Heart left ventricle (tissue), 16 donors: Measurements from ENCODE around the gene DRGX. TPM values are rescaled to one million over a fixed set of nuclear protein-coding genes. Genes with fewer than 3 reads are reported as not detected.

Experiments used
- ATAC-seq, 4 donors: fragments of 200-7000 bp; cut with Tn5 transposase; one replicate each; pipeline ENCODE4 v1.9.1; 2020 to 2022; ENCODE audit warnings: moderate library complexity in 4 of 4, mild to moderate bottlenecking in 3 of 4, moderate number of reproducible peaks in 1 of 4
- DNase-seq, 5 donors: peaks; one replicate each; pipeline ENCODE4 v3.0.0-alpha.2; 2020
- H3K27ac ChIP-seq, 12 donors: fragments of 200-600 bp; sonication (generic) in 4 of 12; one replicate each; pipeline versions ENCODE4 v1.5.0 to v1.8.0; 2016 to 2022; ENCODE audit warnings: mild to moderate bottlenecking in 2 of 12
- H3K27me3 ChIP-seq, 9 donors: fragments of 200-600 bp; sonication (generic) in 2 of 9; one replicate each; pipeline versions ENCODE4 v1.5.1 to v1.8.0; 2016 to 2022; ENCODE audit warnings: mild to moderate bottlenecking in 3 of 9
- H3K36me3 ChIP-seq, 9 donors: fragments of 200-600 bp; sonication (generic) in 2 of 9; one replicate each; pipeline versions ENCODE4 v1.5.0 to v1.8.0; 2018 to 2022; ENCODE audit warnings: mild to moderate bottlenecking in 2 of 9
- H3K4me1 ChIP-seq, 12 donors: fragments of 200-600 bp; sonication (generic) in 4 of 12; one replicate each; pipeline versions ENCODE4 v1.5.0 to v1.8.0; 2016 to 2022; ENCODE audit warnings: mild to moderate bottlenecking in 3 of 12
- H3K4me3 ChIP-seq, 12 donors: fragments of 200-600 bp; sonication (generic) in 4 of 12; one replicate each; pipeline versions ENCODE4 v1.5.0 to v1.8.0; 2017 to 2022; ENCODE audit warnings: mild to moderate bottlenecking in 9 of 12, moderate library complexity in 4 of 12
- H3K9me3 ChIP-seq, 12 donors: fragments of 200-600 bp; sonication (generic) in 4 of 12; one replicate each; pipeline versions ENCODE4 v1.5.0 to v1.8.0; 2016 to 2022; ENCODE audit warnings: mild to moderate bottlenecking in 1 of 12
- CTCF ChIP-seq, 12 donors: fragments of 200-600 bp; sonication (generic) in 4 of 12; IDR thresholded peaks; one replicate each; pipeline versions ENCODE4 v1.5.0 to v1.8.0; 2018 to 2022; ENCODE audit warnings: antibody characterized with exemption in 12 of 12, mild to moderate bottlenecking in 5 of 12
- POLR2A ChIP-seq, 2 donors: fragments of 450-650 bp; IDR thresholded peaks; one replicate each; pipeline ENCODE4 v1.6.1; 2017; ENCODE audit warnings: antibody characterized with exemption in 2 of 2, mild to moderate bottlenecking in 2 of 2, moderate library complexity in 2 of 2
- WGBS, 4 donors: extraction: QIAGEN DNeasy Blood & Tissue Kit in 2 of 4; methylation state at CpG; one replicate each; pipeline versions ENCODE4 v1.1.5 to v1.1.7; 2013 to 2018; 5-methylcytosine and 5-hydroxymethylcytosine counted together
- intact Hi-C, 10 donors: fragments of 100-400 bp; cut with DNase I; formaldehyde crosslinking; loops; one replicate each; pipeline versions ENCODE4 v1.11.1 to v1.14.2; 2022
- polyA plus RNA-seq, 2 donors: library from polyadenylated mRNA; stranded (reverse); fragments of 200-250 nt; gene quantifications; one replicate each; pipeline ENCODE4 v1.2.3, GENCODE V29; 2013
- total RNA-seq, 9 donors: library from RNA; depleted of rRNA in 2 of 9; stranded (reverse); fragments of >200 nt in 2 of 9; fragmentation: NEBNext Ultra II Directional in 3 of 9; extraction: Animal tissue kit (Norgen Biotek cat#: 25700) in 3 of 9; gene quantifications; one replicate each; pipeline versions ENCODE4 v1.1.0 to v1.2.4, GENCODE V29; 2016 to 2023
- donor health status: ischemic (EF 13 %, LVEDD 7.1; RV severe dilation, severe dysfunction).
- donor health status: healthy with polysubstance abuse.
- donor health status: DM: no; HTN: yes; CAD: no.
- donor health status: DM: no; HTN: no; CAD: no.
- donor health status: ischemic (EF 25% LVEDD 6.9; RV normal size, moderate dysfunction).
- donor health status: ischemic (EF 25% LVEDD 5.7; RV mildly dilated, moderate dysfunction).
- donor health status: healthy.
- donor health status: DM: yes; HTN: yes; CAD: no.
- donor health status: ischemic (EF 35%, LVEDD 5.7; RV mildly dilated, moderate dysfunction).
- donor health status: nonischemic (EF 11% LVEDD 7.7; RV severe dilation, severe dysfunction).
- donor health status: DM: yes; HTN: yes; CAD: no.
- donor health status: PGD.
- donor health status: ischemic (EF 29% LVEDD 5.4; RV normal size, mild dysfunction).
- donor health status: nonischemic (EF 23%, LVEDD 6.1; RV moderate dilation, normal function).

DRGX gene
- total and polyA plus RNA-seq, 11 donors, result not detected

DNA sequence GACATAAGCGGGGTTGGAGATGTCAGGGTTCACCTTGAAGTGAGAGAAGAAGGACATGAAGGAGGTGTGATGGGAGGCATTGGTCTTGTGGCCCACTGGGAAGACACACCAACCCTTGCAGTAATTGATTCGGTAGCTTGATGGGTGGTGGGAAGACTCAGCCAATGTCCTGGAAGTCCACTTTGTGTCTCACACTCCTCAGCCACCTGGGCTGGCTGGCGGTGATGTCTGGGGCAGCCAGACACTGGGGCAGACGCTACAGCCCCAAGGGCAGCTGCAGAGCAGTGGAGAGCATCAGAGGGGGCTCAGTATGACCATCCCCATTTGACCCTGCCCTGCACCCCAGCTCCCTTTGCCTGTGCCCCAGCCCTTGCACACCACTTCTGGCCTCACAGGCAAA, 16.7 kb upstream of the DRGX start:
- Histone ChIP-seq H3K36me3 (no peaks in the 10 kb centered on the region), H3K4me1 (peaks cover 0 to 28% (median 5%) of the 10 kb centered on the region in 12 donors), H3K4me3 (no peak overlapping the region), H3K9me3 (no peaks in the 10 kb centered on the region), H3K27ac (no peak overlapping the region), H3K27me3 (peaks cover 0 to 10% (median 0%) of the 10 kb centered on the region in 9 donors)
- TF ChIP-seq CTCF (IDR thresholded peaks at IDR 0.05) (no peak), POLR2A (IDR thresholded peaks at IDR 0.05) (no peak)
- WGBS, 4 donors, result 81 to 91% (median 89%) methylated on average over 4 of the region's 4 CpGs
- intact Hi-C loops, result loop anchor here in 3 of 10 donors (5.0 to 10.0 kb wide), 3 partner anchors 58 to 100 kb away; no protein-coding TSS in a partner anchor
- ATAC-seq, result no peak
- no peak for DNase-seq

DNA sequence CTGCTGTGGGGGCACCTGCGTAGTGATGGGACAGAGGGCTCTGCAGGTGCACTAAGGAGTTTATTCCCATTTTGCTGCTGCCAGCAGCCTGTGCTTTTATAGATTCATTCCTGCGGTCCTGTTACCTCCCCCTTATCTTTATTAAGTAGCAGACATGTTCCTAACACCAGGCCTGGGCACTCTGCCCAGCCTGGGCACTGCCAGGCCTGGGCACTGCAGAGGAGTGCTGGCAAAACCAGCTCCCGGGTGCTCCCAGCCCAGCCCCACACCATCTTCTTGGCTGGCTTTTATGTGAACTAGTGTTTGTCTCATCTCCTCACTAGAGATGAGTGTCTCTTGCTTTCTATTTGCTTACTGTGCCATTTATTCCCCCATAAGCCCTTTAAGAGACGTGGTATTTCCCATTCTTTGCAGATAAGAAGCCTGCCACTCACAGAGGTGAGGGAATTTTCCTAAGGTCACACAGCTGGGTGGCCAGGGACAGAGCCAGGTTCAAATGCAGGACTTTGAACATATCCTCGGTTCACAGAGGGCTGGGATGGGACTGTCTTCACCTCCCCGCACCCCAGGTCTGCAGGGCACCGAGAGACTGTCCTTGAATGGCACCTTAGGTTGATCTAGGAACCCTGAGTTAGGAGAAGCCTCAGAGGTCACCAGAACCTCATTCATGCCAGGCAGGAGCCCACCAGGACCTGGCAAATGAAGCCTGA, 14.6 kb upstream of the DRGX start:
- no peaks in the 10 kb centered on the region for H3K36me3 ChIP-seq
- peak overlapping the region in 1 of 12 donors; percentile 50 for H3K27ac ChIP-seq
- no peak for TF ChIP-seq POLR2A (IDR thresholded peaks at IDR 0.05)
- TF ChIP-seq CTCF (IDR thresholded peaks at IDR 0.05), result no peak
- no peak overlapping the region for H3K4me3 ChIP-seq
- WGBS, 4 donors, result 31 to 48% (median 46%) methylated on average over 7 of the region's 7 CpGs
- DNase-seq, result peak; percentile 44 to 80 (median 75)
- no peaks in the 10 kb centered on the region for H3K9me3 ChIP-seq
- peaks cover 0 to 18% (median 0%) of the 10 kb centered on the region in 9 donors for H3K27me3 ChIP-seq
- intact Hi-C loops, result loop anchor here in 3 of 10 donors (5.0 to 10.0 kb wide), 3 partner anchors 56 to 102 kb away; no protein-coding TSS in a partner anchor
- peak; percentile 95 to 97 (median 96) for ATAC-seq
- H3K4me1 ChIP-seq, result peaks cover 0 to 28% (median 5%) of the 10 kb centered on the region in 12 donors

- H3K27me3 ChIP-seq, result peaks cover 0 to 19% (median 0%) of the 10 kb centered on the region in 9 donors
- 79 to 85% (median 82%) methylated on average over 4 of the region's 4 CpGs for WGBS, 4 donors
Observed at GRCh38 chr10:49409755-49410154, 13.9 kb upstream of the DRGX start.

More at GRCh38 chr10:49409755-49410154, 13.9 kb upstream of the DRGX start:
- Histone ChIP-seq H3K4me1 (peaks cover 0 to 28% (median 5%) of the 10 kb centered on the region in 12 donors), H3K4me3 (no peak overlapping the region), H3K27ac (peak overlapping the region in 1 of 12 donors; percentile 50), H3K36me3 (no peaks in the 10 kb centered on the region), H3K9me3 (no peaks in the 10 kb centered on the region)
- ATAC-seq (no peak), DNase-seq (no peak)
- intact Hi-C loops, result loop anchor here in 9 of 10 donors (2.0 to 10.0 kb wide), 9 partner anchors 53 to 755 kb away; no protein-coding TSS in a partner anchor
- no peak for TF ChIP-seq POLR2A (IDR thresholded peaks at IDR 0.05)
- no peak for TF ChIP-seq CTCF (IDR thresholded peaks at IDR 0.05)
